ENCODE results near the gene YPEL2.

DNA sequence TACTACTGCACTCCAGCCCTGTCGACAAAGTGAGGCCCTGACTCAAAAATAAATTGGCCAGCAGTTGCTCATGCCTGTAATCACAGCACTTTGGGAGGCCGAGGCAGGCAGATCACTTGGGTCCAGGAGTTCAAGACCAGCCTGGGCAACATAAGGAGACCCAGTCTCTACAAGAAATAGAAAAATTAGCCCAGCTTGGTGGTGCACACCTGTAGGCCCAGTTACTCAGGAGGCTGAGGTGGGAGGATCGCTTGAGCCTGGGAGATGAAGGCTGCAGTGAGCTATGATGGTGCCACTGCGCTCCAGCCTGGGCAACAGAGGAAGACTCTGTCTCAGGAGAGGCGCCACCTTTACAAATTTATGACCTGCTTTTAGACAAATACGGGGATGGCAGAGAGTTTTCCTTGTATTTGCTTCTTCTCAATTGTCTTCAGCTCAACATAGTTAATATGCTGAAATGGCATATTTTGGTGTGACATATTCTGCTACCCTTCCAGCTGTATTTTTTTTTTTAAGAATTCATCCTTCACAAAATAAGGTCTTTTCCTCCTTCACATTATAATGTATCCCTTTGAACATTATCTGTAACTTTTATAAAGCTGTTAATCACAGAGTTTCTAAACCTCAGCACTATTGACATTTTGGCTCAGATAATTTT, 21.1 kb upstream of the YPEL2 start:
- TF ChIP-seq JUND (IDR thresholded peaks at IDR 0.05) (no peak), POLR2AphosphoS5 (IDR thresholded peaks at IDR 0.05; ENCODE audit: low read depth, low read length) (no peak), MEF2A (IDR thresholded peaks at IDR 0.05; ENCODE audit: borderline replicate concordance, low read depth) (no peak), TAF1 (IDR thresholded peaks at IDR 0.05; ENCODE audit: borderline replicate concordance, low read depth, low read length) (no peak), EP300 (IDR thresholded peaks at IDR 0.05; ENCODE audit: borderline replicate concordance in 1 of 2, low read depth in 1 of 2, low read length in 1 of 2) (no peak)
- TF ChIP-seq, protein P1, sequence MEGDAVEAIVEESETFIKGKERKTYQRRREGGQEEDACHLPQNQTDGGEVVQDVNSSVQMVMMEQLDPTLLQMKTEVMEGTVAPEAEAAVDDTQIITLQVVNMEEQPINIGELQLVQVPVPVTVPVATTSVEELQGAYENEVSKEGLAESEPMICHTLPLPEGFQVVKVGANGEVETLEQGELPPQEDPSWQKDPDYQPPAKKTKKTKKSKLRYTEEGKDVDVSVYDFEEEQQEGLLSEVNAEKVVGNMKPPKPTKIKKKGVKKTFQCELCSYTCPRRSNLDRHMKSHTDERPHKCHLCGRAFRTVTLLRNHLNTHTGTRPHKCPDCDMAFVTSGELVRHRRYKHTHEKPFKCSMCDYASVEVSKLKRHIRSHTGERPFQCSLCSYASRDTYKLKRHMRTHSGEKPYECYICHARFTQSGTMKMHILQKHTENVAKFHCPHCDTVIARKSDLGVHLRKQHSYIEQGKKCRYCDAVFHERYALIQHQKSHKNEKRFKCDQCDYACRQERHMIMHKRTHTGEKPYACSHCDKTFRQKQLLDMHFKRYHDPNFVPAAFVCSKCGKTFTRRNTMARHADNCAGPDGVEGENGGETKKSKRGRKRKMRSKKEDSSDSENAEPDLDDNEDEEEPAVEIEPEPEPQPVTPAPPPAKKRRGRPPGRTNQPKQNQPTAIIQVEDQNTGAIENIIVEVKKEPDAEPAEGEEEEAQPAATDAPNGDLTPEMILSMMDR (IDR thresholded peaks at IDR 0.05), result no peak

Data from SK-N-SH (cell line).